ENCODE data around the gene CALHM4. TPM values are rescaled to one million over a fixed set of nuclear protein-coding genes. Genes with fewer than 3 reads are reported as not detected.

The CALHM4 gene
- polyA plus RNA-seq, 3 donors, result 0.58 to 0.88 (median 0.85) TPM

Other genes starting within 250 kb of the CALHM4 start
- 10 to 100 TPM; 38.7 to 42.5 (median 42.1) TPM for gene DSE, start 182.8 kb upstream of the CALHM4 start, polyA plus RNA-seq (ENCODE audit: insufficient read length in 3 of 3)
- 1 to 10 TPM; 4.9 to 6.6 (median 5.7) TPM for gene CALHM6, start 92.4 kb upstream of the CALHM4 start, polyA plus RNA-seq (ENCODE audit: insufficient read length in 3 of 3)
- gene CALHM5, start 42.1 kb upstream of the CALHM4 start, polyA plus RNA-seq (ENCODE audit: insufficient read length in 3 of 3), result 1 to 10 TPM; 2.3 to 3.4 (median 2.4) TPM
- under 1 TPM; 0.20 to 0.50 (median 0.30) TPM for gene TRAPPC3L, start 8.1 kb upstream of the CALHM4 start, polyA plus RNA-seq (ENCODE audit: insufficient read length in 3 of 3)
- 10 to 100 TPM; 73.8 to 95.4 (median 73.9) TPM for gene RWDD1, start 17.8 kb downstream of the CALHM4 start, polyA plus RNA-seq (ENCODE audit: insufficient read length in 3 of 3)
- 1 to 10 TPM; 2.6 to 3.0 (median 2.7) TPM for gene RSPH4A, start 62.7 kb downstream of the CALHM4 start, polyA plus RNA-seq (ENCODE audit: insufficient read length in 3 of 3)
- gene ZUP1, start 115.0 kb downstream of the CALHM4 start, polyA plus RNA-seq (ENCODE audit: insufficient read length in 3 of 3), result 10 to 100 TPM; 12.7 to 14.9 (median 14.5) TPM
- 10 to 100 TPM; 16.1 to 20.6 (median 19.1) TPM for gene KPNA5, start 127.5 kb downstream of the CALHM4 start, polyA plus RNA-seq (ENCODE audit: insufficient read length in 3 of 3)
- gene FAM162B, start 212.0 kb downstream of the CALHM4 start, polyA plus RNA-seq (ENCODE audit: insufficient read length in 3 of 3), result 1 to 10 TPM; 4.9 to 8.2 (median 6.1) TPM